GM21423 (cell line): ENCODE measurements around the gene EPHA7.

ENCODE experiments used
- ATAC-seq: cut with Tn5 transposase; IDR thresholded peaks from one replicate; pipeline ENCODE4 v1.9.1; 2021; ENCODE audit warnings: mild to moderate bottlenecking, moderate library complexity; ENCODE audit not compliant: unreplicated experiment

Gene EPHA7

DNA sequence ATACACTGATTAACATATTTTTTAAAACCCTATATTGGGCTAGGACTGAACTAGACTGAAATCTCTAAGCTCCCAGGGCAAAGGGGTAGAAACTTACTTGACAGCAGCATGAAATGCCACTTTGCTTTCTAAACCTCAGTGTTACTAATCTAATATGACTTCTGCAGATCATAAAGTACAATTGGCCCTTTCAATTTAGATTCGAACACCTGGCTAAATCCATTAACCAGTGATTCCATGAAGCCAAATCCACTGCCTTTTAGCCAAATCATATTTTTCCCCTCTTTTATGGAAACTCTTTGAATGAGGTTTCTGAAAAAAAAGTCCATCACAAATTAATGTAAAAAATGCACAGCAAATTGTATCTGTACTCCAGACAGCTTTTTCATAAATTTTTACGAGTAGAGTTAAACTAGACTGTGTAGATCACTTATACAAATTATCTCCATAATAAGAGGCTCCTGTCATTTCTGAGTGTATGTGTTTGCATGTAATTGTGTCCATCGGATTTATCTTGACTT lies 25.7 kb downstream of the EPHA7 start:
- no peak for ATAC-seq

DNA sequence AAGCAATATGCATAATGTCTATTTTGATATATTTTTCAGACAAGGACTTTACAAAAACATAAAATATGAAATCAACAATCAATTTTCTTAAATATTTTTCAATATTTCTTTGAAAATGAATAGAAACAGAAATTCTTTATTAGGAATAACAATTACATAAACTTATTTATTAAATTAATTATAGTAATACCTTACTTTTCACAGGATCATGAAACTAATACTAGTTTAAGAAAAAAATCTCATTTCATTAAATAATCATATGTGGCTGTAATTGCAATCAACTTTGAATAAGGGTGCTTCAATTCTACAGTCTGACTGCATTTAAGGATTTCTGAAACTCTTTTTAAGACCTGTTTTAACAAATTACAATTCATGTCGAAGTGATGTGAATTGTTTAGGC lies 26.6 kb downstream of the EPHA7 start:
- no peak for ATAC-seq

DNA sequence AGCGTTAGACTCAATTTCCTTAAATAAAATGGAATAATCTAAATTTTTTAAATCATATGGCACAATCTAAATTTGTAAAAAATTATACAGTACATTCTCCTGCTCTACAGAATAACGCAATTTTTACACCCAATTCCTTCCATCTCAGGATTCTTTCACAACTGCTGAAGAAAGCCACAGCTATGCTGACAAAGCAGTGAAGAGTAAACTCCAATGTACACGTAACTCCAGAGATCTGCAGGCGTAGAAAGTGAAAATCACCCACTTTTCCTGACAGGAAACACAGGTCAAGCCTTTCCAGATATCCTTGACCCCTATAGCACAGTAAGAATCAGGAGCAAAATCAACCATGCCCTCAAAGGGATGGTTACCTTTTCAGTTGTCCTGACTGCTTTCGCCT lies 27.4 kb downstream of the EPHA7 start:
- ATAC-seq = no peak

DNA sequence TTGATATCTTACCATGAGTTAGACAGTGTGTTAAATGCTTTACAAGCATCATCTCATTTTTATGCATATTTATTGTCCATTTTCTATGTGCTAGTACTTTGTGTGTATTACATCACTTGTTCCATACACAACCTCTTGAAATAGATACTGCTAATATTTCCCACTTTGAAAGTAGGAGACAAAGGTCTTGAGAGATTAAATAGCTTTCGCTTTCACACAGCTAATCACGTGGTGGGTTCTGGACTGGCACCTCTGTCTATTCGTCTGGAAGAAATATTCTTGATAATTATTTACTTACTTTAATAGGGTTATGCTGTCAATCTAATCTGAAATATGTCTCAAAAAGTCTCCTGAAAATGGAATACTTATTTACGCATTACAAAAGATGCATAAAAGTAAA lies 30.2 kb downstream of the EPHA7 start:
- no peak for ATAC-seq

DNA sequence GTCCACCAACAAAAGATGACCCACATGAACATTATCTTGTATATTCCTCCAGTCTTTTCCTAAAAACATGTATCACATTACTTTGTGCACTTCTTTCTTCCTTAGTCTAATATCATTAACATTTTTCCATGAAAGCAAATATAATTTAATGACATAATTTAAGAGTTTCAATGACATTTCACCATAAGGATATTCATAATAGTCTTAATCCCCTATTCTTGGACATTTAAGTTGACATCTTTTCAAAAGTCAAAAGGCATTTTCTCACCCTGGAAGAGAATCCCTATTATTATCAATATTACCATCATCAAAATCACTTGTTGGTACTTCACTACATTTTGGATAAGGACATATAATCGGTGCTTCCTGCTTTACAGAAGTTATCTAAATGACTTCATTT lies 31.3 kb downstream of the EPHA7 start:
- ATAC-seq = no peak

DNA sequence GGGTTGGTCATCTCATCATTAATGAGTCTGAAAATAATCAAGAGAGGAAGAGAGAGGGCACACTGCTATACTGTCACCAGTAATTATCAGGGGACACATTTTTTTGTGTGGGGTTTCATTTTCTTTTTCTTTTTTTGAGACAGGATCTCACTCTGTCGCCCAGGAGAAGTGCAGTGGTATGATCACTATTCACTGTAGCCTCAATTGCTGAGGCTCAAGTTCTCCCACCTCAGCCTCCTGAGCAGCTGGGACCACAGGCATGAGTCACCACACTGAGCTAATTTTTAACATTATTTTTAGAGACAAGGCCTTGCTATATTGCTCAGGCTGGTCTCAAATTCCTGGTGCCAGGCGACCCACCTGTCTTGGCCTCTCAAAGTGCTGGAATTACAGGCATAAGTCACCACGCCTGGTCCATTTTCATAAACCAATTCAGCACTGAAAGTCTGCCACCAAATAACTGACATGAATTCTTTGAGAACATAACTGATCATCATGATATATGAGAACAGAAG lies 43.3 kb downstream of the EPHA7 start:
- no peak for ATAC-seq

DNA sequence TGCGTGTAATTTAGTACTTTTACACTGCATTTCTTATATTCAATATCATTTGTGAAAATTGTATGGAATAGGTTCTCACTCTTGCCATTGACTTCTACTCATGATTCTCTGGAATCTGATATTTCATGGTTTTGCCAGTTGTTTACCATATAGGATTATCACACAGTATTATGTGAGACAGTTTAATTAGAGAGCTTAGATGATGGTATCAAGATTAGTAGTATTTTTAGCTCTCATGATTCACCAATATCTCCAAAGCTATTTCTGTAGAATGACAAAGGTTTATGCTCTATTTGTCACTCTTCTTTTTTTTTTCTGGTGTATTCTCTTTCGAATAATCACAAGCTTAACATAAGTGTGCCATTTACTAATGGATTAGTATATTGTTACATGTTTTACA lies 45.9 kb downstream of the EPHA7 start:
- ATAC-seq = no peak

DNA sequence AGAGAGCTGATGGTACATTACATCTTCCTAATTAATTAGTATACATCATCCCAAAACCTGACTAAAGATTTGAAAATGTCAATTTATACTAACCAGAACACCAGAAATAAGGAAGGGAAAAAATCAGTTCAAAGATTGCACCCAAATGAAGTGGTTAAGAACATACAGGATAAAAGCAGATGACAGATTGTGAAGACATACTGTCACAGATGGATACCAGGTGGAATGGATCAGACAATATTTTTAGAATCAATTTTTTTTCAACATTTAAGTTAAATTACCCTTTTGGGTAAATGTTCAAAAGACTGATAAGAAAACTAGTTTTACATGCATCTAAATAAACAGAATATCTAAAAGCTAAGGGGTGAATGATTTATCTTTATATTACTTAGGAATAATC lies 47.6 kb downstream of the EPHA7 start:
- ATAC-seq = no peak

DNA sequence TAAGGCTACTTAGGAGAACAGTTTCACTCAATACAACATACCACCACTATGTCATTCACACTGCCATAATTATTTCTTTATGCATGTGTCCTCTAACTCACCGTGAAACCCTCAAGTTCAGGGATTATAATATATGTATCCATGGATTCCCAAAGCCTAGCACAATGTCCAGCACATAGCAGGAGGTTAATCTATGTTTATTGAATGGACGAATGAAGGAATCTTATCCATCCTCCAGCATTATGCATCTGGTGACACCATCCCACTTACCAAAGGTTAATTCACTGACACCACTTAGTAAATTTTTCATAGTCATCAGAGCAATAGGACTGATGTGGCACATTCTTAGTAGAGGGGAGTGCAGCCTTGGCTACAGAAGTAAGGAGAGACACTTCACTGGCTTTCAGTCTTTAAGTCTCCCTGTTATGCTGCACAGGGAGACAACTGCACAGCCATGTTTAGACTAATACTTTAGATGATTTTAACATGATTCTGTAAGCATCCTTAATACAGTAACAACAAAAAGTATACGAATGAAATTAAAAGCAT lies 49.7 kb downstream of the EPHA7 start:
- no peak for ATAC-seq

DNA sequence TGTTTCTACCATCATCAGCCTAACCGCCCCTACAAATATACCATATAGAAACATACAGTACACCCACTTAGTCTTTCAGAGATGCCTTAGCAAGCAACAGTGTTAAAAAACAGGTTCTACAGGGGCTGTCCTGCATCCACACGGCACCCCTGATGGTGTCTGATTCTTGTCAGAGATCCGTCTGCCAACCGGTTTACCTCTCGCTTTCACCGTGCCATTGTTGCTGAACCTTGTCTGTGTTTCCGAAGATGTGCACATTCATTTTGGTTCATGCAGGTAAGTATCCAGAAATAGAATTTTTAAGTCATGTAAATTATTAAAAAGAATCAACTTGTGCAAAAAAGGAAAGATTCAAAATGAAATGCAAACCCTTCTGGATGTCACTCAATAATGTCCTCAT lies 52.9 kb downstream of the EPHA7 start:
- ATAC-seq = no peak

DNA sequence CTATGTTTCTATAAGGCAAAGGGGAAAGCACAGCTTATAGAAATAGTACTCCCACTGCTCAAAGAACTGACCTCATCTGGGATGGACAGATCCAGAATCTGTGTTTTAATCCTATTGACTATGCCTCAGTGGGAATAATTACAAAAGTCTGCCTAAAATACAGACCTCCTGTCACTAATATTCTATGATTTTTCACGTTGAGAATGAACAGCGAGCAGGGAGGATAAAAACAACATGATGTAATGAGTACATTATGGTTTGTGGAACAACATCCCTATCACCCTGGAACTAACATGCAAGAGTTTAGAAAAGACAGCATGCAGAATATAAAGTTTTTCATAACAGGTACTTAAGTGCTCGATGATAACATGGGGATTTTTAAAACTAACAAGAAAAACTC lies 53.9 kb downstream of the EPHA7 start:
- no peak for ATAC-seq

DNA sequence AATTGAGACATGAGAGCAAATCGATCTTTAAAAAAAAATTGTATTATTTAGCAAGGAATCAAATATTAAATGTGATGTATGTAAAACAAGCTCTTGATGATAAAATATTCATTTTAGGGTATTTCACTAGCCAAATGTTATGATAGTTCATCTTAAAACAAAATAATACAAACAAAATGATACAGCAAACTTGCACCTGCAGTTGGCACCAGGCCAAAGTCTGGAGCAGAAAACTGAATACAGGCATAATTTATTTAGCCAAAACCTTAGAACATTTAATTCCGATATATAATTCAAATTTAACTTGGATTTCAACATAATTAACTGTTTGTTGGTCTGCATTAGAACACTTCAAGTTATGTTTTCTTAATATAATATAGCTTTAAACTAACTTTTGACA lies 60.9 kb downstream of the EPHA7 start:
- no peak for ATAC-seq

DNA sequence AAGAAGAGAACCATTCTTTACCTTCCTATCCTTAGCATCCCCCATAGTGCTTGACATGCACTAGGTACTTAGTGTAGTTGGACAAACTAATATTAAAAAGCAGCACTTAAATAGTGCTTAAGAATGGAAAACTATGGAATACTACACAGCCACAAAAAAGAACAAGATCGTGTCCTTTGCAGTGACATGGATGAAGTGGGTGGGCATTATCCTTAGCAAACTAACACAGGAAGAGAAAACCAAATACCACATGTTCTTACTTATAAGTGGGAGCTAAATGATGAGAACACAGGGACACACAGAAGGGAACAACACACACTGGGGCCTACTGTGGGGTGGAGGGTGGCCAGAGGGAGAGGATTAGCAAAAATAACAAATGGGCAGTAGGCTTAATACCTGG lies 66.8 kb downstream of the EPHA7 start:
- no peak for ATAC-seq

DNA sequence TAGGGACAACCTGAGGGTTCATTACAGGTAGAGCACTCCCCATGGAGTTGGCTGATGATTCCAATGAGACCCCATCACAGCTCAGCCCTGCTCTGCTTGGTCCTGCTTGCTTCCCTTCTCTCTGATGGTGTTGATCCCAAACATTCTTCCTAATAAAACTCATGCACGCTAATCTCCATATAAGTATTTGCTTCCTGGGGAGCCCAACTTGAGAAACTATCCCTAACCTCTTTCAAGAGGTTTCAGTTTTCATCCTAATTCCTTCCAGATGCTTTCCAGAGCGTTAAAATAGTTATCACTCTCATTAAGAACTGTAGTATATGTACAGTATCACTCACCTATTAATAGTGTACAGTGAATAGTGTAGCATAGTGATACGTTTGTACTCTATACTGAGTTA lies 68.1 kb downstream of the EPHA7 start:
- ATAC-seq = no peak

DNA sequence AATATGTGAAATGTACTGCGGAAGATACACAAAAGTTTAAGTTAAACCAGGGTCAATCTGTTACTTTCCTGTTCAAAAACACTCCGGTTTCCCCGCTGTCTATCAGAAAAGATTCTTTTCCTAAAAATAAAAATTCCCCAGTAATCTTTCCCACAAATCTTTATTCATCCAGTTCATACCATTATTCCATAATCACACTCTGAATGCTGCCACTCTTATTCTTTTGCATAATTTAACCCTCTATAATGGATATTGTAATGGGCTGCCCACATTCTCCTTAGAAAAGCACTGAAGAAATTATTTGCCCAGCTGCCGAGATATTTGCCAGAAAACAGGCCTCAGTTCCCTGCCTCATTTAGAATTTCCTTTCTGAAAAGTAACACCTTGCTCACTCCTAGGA lies 68.6 kb downstream of the EPHA7 start:
- no peak for ATAC-seq

DNA sequence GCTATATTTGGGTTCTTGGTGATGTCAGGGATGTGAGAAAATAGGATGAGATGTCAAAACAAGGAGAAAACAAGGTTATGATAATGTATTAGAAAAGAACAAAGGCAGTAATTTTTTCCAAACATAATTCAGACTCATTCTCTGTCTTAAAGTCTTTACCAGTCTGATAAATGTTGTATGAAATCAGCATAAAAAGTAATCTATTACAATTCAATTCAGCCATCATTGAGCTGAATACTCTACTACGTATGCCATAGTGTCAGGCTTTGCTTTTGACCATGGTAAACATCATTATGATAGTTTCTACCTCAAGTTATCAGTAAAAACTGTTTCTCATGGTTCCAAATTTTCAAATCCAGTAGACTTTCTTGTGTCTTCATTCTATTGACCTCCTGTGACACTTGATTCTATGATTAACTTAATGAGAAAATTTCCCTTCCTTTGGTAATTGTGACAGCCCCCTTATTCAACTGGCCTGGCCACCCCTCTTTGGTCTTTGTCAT lies 75.0 kb downstream of the EPHA7 start:
- no peak for ATAC-seq

DNA sequence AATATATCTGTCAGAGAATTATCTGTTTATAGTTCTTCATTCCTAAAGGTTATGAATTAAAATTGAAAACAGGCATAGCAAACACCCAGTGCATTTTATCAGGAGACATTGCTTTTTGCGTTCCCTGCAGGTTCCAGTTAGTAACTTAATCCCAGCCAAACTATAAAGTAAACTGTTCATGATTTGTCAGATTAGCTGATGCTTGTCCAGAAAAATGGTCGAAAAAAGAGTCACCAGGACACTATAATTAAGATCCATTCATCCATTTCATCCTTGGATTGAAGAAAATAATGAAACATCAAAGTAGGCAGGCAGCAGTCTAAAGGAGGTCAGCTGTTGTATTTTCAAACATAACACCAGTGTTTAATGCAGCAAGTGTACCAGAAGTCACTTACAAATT lies 75.9 kb downstream of the EPHA7 start:
- ATAC-seq = no peak

DNA sequence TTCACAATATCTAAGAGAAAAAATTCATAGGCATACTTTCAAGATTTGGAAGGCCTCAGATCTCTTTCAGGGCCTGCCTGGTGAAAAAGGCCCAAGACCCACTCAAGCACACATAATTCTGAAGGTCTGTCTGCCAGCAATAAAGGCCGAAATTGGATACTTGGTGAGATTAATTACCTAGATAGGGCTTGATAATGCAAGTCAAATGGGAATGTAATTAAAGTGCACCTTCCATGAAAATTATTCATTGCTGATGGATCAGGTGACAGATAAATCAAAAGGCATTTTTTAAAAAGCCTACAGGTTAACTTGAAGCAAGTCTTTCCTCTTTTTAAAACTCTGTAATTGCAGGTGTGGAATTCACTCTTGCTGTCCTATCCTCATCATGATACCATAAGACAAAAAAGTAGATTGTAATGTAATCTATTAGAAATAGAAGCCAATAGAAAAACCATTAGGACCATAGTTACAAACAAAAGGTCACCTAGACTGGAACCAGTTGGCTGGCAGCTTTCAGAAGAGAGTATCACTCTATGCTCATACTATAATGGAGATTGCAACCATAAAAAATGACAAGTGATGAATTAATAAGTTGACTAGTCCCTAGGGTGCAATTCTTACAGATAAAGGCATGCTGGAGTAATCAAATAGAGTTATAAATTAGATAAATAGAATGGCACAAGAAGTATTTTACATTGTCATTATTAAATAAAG lies 77.3 kb downstream of the EPHA7 start:
- ATAC-seq = no peak

DNA sequence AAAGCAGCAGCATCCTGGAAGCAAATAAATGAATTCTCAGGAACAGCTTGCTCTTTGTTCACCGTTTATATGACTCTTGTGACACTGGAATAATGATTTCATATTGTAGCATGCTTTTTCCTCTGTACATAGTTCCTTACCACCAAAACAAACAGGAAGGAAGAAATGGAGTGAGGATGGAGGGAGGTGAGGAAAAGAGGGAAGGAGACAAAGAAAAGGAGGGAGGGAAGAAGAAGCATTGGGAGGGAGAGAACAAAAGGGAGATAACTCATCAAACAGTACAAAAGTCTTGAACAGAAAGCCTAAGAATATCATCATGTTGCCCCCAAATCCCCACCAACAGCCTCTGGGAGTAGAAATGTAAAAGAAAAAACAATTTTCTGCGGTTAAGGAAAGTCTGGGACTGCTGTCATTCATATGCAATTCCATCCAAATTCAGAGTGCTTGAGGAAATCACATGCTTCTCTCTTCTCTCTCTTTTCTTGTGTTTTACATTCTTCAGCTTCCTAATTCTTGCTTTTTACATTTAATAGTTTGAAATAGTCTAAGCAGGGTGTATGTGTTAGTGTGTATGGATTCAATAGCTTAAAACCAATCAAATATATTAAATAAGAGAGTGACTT lies 81.5 kb downstream of the EPHA7 start:
- ATAC-seq = no peak

DNA sequence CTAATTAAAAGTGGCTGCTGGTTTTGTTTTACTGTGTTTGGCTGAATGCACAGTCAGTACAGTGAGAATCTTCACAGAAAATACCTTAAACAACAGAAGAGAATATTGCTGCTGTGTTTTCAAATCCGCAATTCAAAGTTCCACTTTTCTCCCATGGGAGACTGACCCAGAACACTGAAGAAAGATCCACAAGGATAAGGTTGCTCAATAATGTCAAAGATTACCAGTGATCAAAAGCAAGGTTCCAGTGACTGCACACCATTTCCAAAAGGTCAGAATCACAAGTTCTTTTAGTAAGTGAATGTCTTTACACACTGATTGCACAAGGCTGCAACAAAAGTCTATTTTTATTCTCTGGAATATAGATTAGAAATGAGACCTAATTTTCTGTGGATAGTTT lies 82.3 kb downstream of the EPHA7 start:
- no peak for ATAC-seq

DNA sequence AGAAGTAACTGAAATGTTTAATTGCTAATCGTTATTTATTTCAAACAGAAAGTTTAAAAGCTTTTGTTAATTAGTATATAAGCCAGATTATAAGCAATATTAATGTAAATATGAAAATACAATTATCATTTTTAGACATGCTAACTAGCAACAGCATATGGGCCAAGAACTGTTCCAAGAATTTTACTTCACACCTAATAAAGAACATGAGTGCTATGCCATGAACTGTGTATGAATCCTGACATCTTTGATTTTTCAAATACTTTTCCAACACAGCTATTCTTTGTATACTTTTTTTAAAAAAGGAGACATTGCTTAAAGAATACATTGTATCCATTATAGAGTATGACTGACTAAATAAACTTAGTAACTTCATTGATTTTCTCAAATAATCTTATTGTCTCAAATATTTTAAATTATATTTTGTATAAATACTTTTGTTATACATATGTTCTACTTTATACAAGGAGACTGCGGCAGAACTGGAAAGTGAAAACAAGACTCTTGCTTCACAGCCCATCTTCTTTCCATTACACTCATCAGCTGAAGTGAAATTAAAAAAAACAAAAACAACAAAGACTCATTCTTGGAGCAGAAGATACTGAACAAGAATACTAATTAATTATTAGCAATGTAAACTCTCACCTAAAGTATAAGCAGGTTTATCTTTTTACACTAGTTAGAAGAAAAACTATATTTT lies 89.9 kb downstream of the EPHA7 start:
- no peak for ATAC-seq
